GM12865 (cell line): ENCODE data around the gene KIRREL3.
A peak's percentile ranks its signal among the peaks of the same experiment; 100 is the strongest.

Experiments
- DNase-seq: peaks from one replicate; pipeline ENCODE4 v3.0.0; 2010; ENCODE audit warnings: low read depth
- H3K4me3 ChIP-seq: 2 replicates; pipeline ENCODE4 v1.5.1; 2011; ENCODE audit warnings: mild to moderate bottlenecking, low read depth, low read length, control low read depth
- CTCF ChIP-seq: IDR thresholded peaks from 2 replicates; pipeline ENCODE4 v1.5.1; 2011; ENCODE audit warnings: low read length, control low read depth, low read depth, inconsistent platforms; ENCODE audit not compliant: insufficient read depth; ENCODE audit errors: missing control alignments

KIRREL3 gene

GRCh38 chr11:126436209-126436755, 564.3 kb downstream of the KIRREL3 start:
- TF ChIP-seq CTCF: no peak
- no peak overlapping the region for H3K4me3 ChIP-seq
- no peak for DNase-seq

GRCh38 chr11:126434950-126435335, 565.6 kb downstream of the KIRREL3 start:
- DNase-seq: no peak
- H3K4me3 ChIP-seq: no peak overlapping the region
- no peak for TF ChIP-seq CTCF

- TF ChIP-seq CTCF: no peak
- H3K4me3 ChIP-seq: no peak overlapping the region
- no peak for DNase-seq
Observed at GRCh38 chr11:126433989-126434949, 566.3 kb downstream of the KIRREL3 start.

- H3K4me3 ChIP-seq: no peak overlapping the region
- DNase-seq: peak; percentile 44
- no peak for TF ChIP-seq CTCF
Observed at GRCh38 chr11:126433244-126433846, 567.2 kb downstream of the KIRREL3 start.

GRCh38 chr11:126432525-126432924, 568.0 kb downstream of the KIRREL3 start:
- no peak for TF ChIP-seq CTCF
- DNase-seq: no peak
- H3K4me3 ChIP-seq: no peak overlapping the region

GRCh38 chr11:126432065-126432461, 568.5 kb downstream of the KIRREL3 start:
- DNase-seq: no peak
- no peak for TF ChIP-seq CTCF

More at GRCh38 chr11:126432065-126432461, 568.5 kb downstream of the KIRREL3 start:
- H3K4me3 ChIP-seq: no peak overlapping the region
